Neural progenitor cell (in vitro differentiated cells): ENCODE measurements around the gene MC1R. TPM values are rescaled to one million over a fixed set of nuclear protein-coding genes. Genes with fewer than 3 reads are reported as not detected.

Experiments used
- DNase-seq: peaks from one replicate; pipeline ENCODE4 v3.0.0-alpha.2; 2016; ENCODE audit warnings: low spot score
- H2AFZ ChIP-seq: fragments of 200-600 bp; sonication (generic); replicated peaks from 2 replicates; pipeline ENCODE4 v1.6.1; 2016; ENCODE audit warnings: antibody characterized with exemption
- H3F3A ChIP-seq: fragments of 200-600 bp; sonication (generic); 2 replicates; pipeline ENCODE4 v1.6.1; 2016; ENCODE audit warnings: antibody characterized with exemption, low read depth
- H3K27ac ChIP-seq: fragments of 200-600 bp; sonication (generic); 2 replicates; pipeline ENCODE4 v1.5.1; 2016; ENCODE audit warnings: mild to moderate bottlenecking
- H3K27me3 ChIP-seq: fragments of 200-600 bp; sonication (generic); 2 replicates; pipeline ENCODE4 v1.6.1; 2016; ENCODE audit warnings: mild to moderate bottlenecking, moderate library complexity
- H3K36me3 ChIP-seq: fragments of 200-600 bp; sonication (generic); 2 replicates; pipeline ENCODE4 v1.5.1; 2016
- H3K4me1 ChIP-seq: fragments of 200-600 bp; sonication (generic); 2 replicates; pipeline ENCODE4 v1.6.1; 2016; ENCODE audit warnings: mixed run types
- H3K4me2 ChIP-seq: fragments of 200-600 bp; sonication (generic); 2 replicates; pipeline ENCODE4 v1.6.1; 2016
- H3K4me3 ChIP-seq: fragments of 200-600 bp; sonication (generic); 2 replicates; pipeline ENCODE4 v1.5.1; 2016
- H3K79me2 ChIP-seq: fragments of 200-600 bp; sonication (generic); 2 replicates; pipeline ENCODE4 v1.6.1; 2016; ENCODE audit warnings: low read depth
- H3K9ac ChIP-seq: fragments of 200-600 bp; sonication (generic); 2 replicates; pipeline ENCODE4 v1.6.1; 2016
- H3K9me3 ChIP-seq: fragments of 200-600 bp; sonication (generic); 2 replicates; pipeline ENCODE4 v1.5.1; 2016; ENCODE audit warnings: low read depth
- H4K20me1 ChIP-seq: fragments of 200-600 bp; sonication (generic); 2 replicates; pipeline ENCODE4 v1.6.1; 2016; ENCODE audit warnings: low read depth
- H3K27ac Mint-ChIP-seq: 3 replicates; pipeline ENCODE4 v1.8.0; 2021; ENCODE audit warnings: mixed read lengths
- H3K27me3 Mint-ChIP-seq: 2 replicates; pipeline ENCODE4 v1.8.0; 2022; ENCODE audit warnings: low read depth, mild to moderate bottlenecking, inconsistent platforms, moderate library complexity, mixed read lengths; ENCODE audit not compliant: insufficient read depth
- H3K36me3 Mint-ChIP-seq: 3 replicates; pipeline ENCODE4 v1.8.0; 2021; ENCODE audit warnings: mixed read lengths
- H3K4me1 Mint-ChIP-seq: 3 replicates; pipeline ENCODE4 v1.8.0; 2021; ENCODE audit warnings: mixed read lengths
- H3K4me3 Mint-ChIP-seq: 3 replicates; pipeline ENCODE4 v1.8.0; 2021; ENCODE audit warnings: mild to moderate bottlenecking, moderate library complexity, mixed read lengths
- H3K9me3 Mint-ChIP-seq: 3 replicates; pipeline ENCODE4 v1.8.0; 2020; ENCODE audit warnings: mixed read lengths
- EZH2 ChIP-seq: fragments of 200-600 bp; sonication (generic); IDR thresholded peaks from 2 replicates; pipeline ENCODE4 v1.6.1; 2017; ENCODE audit warnings: antibody characterized with exemption, mild to moderate bottlenecking, moderate library complexity
- EZH2phosphoT487 ChIP-seq: fragments of 200-600 bp; sonication (generic); IDR thresholded peaks from 2 replicates; pipeline ENCODE4 v1.6.1; 2017; ENCODE audit warnings: antibody characterized with exemption
- total RNA-seq: library from RNA; depleted of rRNA; stranded (reverse); fragments of >200 nt; gene quantifications from 2 replicates; pipeline ENCODE4 v1.2.3, GENCODE V29; 2015; ENCODE audit warnings: low replicate concordance
- TF ChIP-seq, protein P1 (sequence below): fragments of 200-600 bp; sonication (generic); IDR thresholded peaks from 2 replicates; pipeline ENCODE4 v1.5.1; 2017; ENCODE audit warnings: antibody characterized with exemption, mild to moderate bottlenecking

MC1R gene
- total RNA-seq, 1 donor from 2014 or later = 1.7 TPM

DNA sequence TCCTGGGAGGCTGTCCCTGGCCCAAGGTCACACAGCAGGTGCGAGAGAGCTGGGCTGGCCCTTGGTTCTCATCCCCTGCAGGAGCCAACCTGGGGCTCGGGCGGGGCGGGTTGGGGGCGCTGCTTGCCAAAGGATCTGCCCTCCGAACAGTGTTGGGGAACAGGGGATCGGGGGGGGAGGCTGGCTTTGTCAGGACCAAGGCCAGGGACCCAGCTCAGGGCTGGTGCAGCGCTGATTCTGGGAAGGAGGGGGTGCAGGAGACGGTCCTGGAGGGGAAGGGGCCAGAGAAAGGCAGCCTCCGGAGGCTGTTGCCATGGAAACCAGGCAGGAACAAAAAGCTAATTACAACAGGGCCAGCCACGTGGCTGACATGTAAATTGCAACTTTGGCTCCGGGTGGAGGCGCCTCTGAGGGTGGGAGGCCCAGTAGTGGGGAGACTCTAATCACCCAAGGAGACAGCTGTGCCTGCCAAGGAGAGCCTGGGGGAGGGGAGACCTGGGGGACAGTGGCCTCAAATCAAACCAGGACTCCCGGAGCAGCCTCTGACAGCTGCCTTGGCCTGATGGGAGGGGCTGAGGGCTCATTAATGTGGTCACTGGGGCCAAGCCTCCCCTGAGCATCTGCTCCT is 5.7 kb downstream of the MC1R start:
- no peak overlapping the region for H2AFZ ChIP-seq
- no peak overlapping the region for H3K9ac ChIP-seq
- Mint-ChIP-seq H3K36me3 (peaks cover 4% of the 10 kb centered on the region), H3K9me3 (no peaks in the 10 kb centered on the region), H3K4me1 (peaks cover 22% of the 10 kb centered on the region), H3K4me3 (peak overlapping the region; percentile 87), H3K27me3 (peaks cover 8% of the 10 kb centered on the region), H3K27ac (no peak overlapping the region)
- peak; percentile 94 for DNase-seq
- no peak overlapping the region for H3K27ac ChIP-seq
- H4K20me1 ChIP-seq = peaks cover 52% of the 10 kb centered on the region
- peak overlapping the region; percentile 68 for H3K4me3 ChIP-seq
- H3K4me2 ChIP-seq = peak overlapping the region; percentile 92
- H3K9me3 ChIP-seq = no peaks in the 10 kb centered on the region
- H3K27me3 ChIP-seq = peaks cover 28% of the 10 kb centered on the region
- H3F3A ChIP-seq = peaks cover 52% of the 10 kb centered on the region
- H3K4me1 ChIP-seq = peaks cover 32% of the 10 kb centered on the region
- H3K36me3 ChIP-seq = no peaks in the 10 kb centered on the region
- peaks cover 17% of the 10 kb centered on the region for H3K79me2 ChIP-seq
- TF ChIP-seq, protein P1, sequence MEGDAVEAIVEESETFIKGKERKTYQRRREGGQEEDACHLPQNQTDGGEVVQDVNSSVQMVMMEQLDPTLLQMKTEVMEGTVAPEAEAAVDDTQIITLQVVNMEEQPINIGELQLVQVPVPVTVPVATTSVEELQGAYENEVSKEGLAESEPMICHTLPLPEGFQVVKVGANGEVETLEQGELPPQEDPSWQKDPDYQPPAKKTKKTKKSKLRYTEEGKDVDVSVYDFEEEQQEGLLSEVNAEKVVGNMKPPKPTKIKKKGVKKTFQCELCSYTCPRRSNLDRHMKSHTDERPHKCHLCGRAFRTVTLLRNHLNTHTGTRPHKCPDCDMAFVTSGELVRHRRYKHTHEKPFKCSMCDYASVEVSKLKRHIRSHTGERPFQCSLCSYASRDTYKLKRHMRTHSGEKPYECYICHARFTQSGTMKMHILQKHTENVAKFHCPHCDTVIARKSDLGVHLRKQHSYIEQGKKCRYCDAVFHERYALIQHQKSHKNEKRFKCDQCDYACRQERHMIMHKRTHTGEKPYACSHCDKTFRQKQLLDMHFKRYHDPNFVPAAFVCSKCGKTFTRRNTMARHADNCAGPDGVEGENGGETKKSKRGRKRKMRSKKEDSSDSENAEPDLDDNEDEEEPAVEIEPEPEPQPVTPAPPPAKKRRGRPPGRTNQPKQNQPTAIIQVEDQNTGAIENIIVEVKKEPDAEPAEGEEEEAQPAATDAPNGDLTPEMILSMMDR = peak; percentile 4
- no peak for TF ChIP-seq EZH2

DNA sequence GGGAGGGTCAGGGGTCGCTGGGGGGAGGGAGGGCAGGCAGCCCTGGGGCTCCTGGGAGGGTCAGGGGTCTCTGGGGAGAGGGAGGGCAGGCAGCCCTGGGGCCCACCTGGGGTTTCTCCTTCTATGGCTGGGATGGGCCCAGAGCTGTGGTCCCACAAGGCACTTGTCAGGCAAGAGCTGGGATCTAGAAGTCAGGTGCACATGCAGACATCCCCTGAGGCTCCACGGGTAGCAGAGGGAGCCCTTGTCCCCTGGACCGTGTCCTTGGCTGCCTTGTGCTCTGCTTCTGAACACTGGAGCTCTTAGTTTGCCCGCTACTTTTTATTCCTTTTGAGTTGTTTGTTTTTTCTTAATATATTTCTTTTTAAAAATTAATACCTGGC is 6.3 kb downstream of the MC1R start:
- H3K4me2 ChIP-seq = peak overlapping the region; percentile 92
- Mint-ChIP-seq H3K36me3 (peaks cover 2% of the 10 kb centered on the region), H3K4me3 (peak overlapping the region; percentile 87), H3K9me3 (no peaks in the 10 kb centered on the region), H3K4me1 (peaks cover 22% of the 10 kb centered on the region), H3K27ac (no peak overlapping the region), H3K27me3 (peaks cover 8% of the 10 kb centered on the region)
- DNase-seq = no peak
- peaks cover 28% of the 10 kb centered on the region for H3K27me3 ChIP-seq
- peak overlapping the region; percentile 68 for H3K4me3 ChIP-seq
- peaks cover 52% of the 10 kb centered on the region for H3F3A ChIP-seq
- H3K4me1 ChIP-seq = peaks cover 32% of the 10 kb centered on the region
- H3K36me3 ChIP-seq = no peaks in the 10 kb centered on the region
- TF ChIP-seq, protein P1 = no peak
- TF ChIP-seq EZH2 (no peak), EZH2phosphoT487 (no peak)
- no peak overlapping the region for H3K9ac ChIP-seq
- peaks cover 52% of the 10 kb centered on the region for H4K20me1 ChIP-seq
- no peak overlapping the region for H2AFZ ChIP-seq
- no peak overlapping the region for H3K27ac ChIP-seq
- H3K79me2 ChIP-seq = peaks cover 17% of the 10 kb centered on the region
- no peaks in the 10 kb centered on the region for H3K9me3 ChIP-seq

- H3K27me3 ChIP-seq = peaks cover 28% of the 10 kb centered on the region
- peak overlapping the region; percentile 54 for H3K4me3 ChIP-seq
- H3F3A ChIP-seq = peaks cover 48% of the 10 kb centered on the region
- peaks cover 32% of the 10 kb centered on the region for H3K4me1 ChIP-seq
- DNase-seq = peak; percentile 69
- H3K4me3 Mint-ChIP-seq = peak overlapping the region; percentile 87
- H3K36me3 Mint-ChIP-seq = peaks cover 4% of the 10 kb centered on the region
- H3K27me3 Mint-ChIP-seq = peaks cover 8% of the 10 kb centered on the region
- H3K9me3 ChIP-seq = no peaks in the 10 kb centered on the region
- peaks cover 22% of the 10 kb centered on the region for H3K4me1 Mint-ChIP-seq
- H3K27ac Mint-ChIP-seq = no peak overlapping the region
- H2AFZ ChIP-seq = peak overlapping the region; percentile 11
- no peak overlapping the region for H3K27ac ChIP-seq
- peak overlapping the region; percentile 92 for H3K4me2 ChIP-seq
- TF ChIP-seq, protein P1 = peak; percentile 15
- no peak for TF ChIP-seq EZH2
- H3K79me2 ChIP-seq = peaks cover 17% of the 10 kb centered on the region
- peaks cover 52% of the 10 kb centered on the region for H4K20me1 ChIP-seq
- H3K9me3 Mint-ChIP-seq = no peaks in the 10 kb centered on the region
- H3K9ac ChIP-seq = no peak overlapping the region
- H3K36me3 ChIP-seq = no peaks in the 10 kb centered on the region
Measured at GRCh38 chr16:89925596-89926079, 7.0 kb downstream of the MC1R start.
